Measurements from ENCODE around the gene PDHX. TPM values are rescaled to one million over a fixed set of nuclear protein-coding genes. Genes with fewer than 3 reads are reported as not detected.

Gene PDHX
- total RNA-seq, 6 donors from 2014 or later, result 11.8 to 40.3 (median 32.3) TPM

- Histone ChIP-seq H3K9me3 (no peaks in the 10 kb centered on the region), H3K4me3 (no peak overlapping the region), H3K27me3 (no peaks in the 10 kb centered on the region), H3K4me1 (peaks cover 4 to 9% (median 6%) of the 10 kb centered on the region in 4 donors), H3K36me3 (peaks cover 0 to 27% (median 0%) of the 10 kb centered on the region in 4 donors), H3K27ac (no peak overlapping the region)
- ATAC-seq (ENCODE audit: low FRiP score in 2 of 2), result no peak
- WGBS, 2 donors, result 95 to 98% methylated on average over 8 of the region's 8 CpGs
- DNase-seq, result no peak
- TF ChIP-seq POLR2AphosphoS5 (IDR thresholded peaks at IDR 0.05) (no peak), POLR2A (IDR thresholded peaks at IDR 0.05) (no peak), EP300 (IDR thresholded peaks at IDR 0.05) (no peak), CTCF (IDR thresholded peaks at IDR 0.05) (no peak)
Observed at GRCh38 chr11:34972366-34972765, 55.9 kb downstream of the PDHX start.

GRCh38 chr11:34972892-34973291 lies 56.5 kb downstream of the PDHX start:
- peaks cover 0 to 27% (median 0%) of the 10 kb centered on the region in 4 donors for H3K36me3 ChIP-seq
- H3K27ac ChIP-seq, result no peak overlapping the region
- WGBS, 2 donors, result 55 to 69% methylated on average over 2 of the region's 2 CpGs
- no peak for TF ChIP-seq POLR2A (IDR thresholded peaks at IDR 0.05)
- no peak for TF ChIP-seq EP300 (IDR thresholded peaks at IDR 0.05)
- no peak for TF ChIP-seq CTCF (IDR thresholded peaks at IDR 0.05)
- no peak for TF ChIP-seq POLR2AphosphoS5 (IDR thresholded peaks at IDR 0.05)
- DNase-seq (no peak), ATAC-seq (ENCODE audit: low FRiP score in 2 of 2) (no peak)
- H3K4me3 ChIP-seq, result no peak overlapping the region
- peaks cover 5 to 15% (median 10%) of the 10 kb centered on the region in 4 donors for H3K4me1 ChIP-seq
- H3K9me3 ChIP-seq, result no peaks in the 10 kb centered on the region
- H3K27me3 ChIP-seq, result no peaks in the 10 kb centered on the region

GRCh38 chr11:34975482-34975881 lies 59.1 kb downstream of the PDHX start:
- Histone ChIP-seq H3K27me3 (no peaks in the 10 kb centered on the region), H3K4me1 (peaks cover 5 to 17% (median 11%) of the 10 kb centered on the region in 4 donors), H3K4me3 (no peak overlapping the region), H3K36me3 (peaks cover 0 to 20% (median 0%) of the 10 kb centered on the region in 4 donors), H3K9me3 (no peaks in the 10 kb centered on the region), H3K27ac (no peak overlapping the region)
- ATAC-seq (ENCODE audit: low FRiP score in 2 of 2), result no peak
- no peak for DNase-seq
- TF ChIP-seq CTCF (IDR thresholded peaks at IDR 0.05) (no peak), EP300 (IDR thresholded peaks at IDR 0.05) (no peak), POLR2AphosphoS5 (IDR thresholded peaks at IDR 0.05) (no peak), POLR2A (IDR thresholded peaks at IDR 0.05) (no peak)
- 69 to 80% methylated on average over 3 of the region's 3 CpGs for WGBS, 2 donors

- no peak overlapping the region for H3K4me3 ChIP-seq
- no peaks in the 10 kb centered on the region for H3K27me3 ChIP-seq
- no peak overlapping the region for H3K27ac ChIP-seq
- peaks cover 0 to 20% (median 0%) of the 10 kb centered on the region in 4 donors for H3K36me3 ChIP-seq
- DNase-seq, result no peak
- TF ChIP-seq CTCF (IDR thresholded peaks at IDR 0.05), result no peak
- no peak for TF ChIP-seq POLR2AphosphoS5 (IDR thresholded peaks at IDR 0.05)
- no peak for TF ChIP-seq EP300 (IDR thresholded peaks at IDR 0.05)
- no peak for TF ChIP-seq POLR2A (IDR thresholded peaks at IDR 0.05)
- H3K9me3 ChIP-seq, result no peaks in the 10 kb centered on the region
- H3K4me1 ChIP-seq, result peaks cover 5 to 17% (median 11%) of the 10 kb centered on the region in 4 donors
- no peak for ATAC-seq (ENCODE audit: low FRiP score in 2 of 2)
Observed at GRCh38 chr11:34976496-34977088, 60.2 kb downstream of the PDHX start.

Measured in upper lobe of left lung (tissue), 6 donors.